GM12874 (cell line): ENCODE results near the gene ATRNL1.

Experiments used
- TF ChIP-seq, protein P1 (sequence below): IDR thresholded peaks from 2 replicates; pipeline ENCODE4 v1.5.1; 2011; ENCODE audit warnings: low read depth, mild to moderate bottlenecking, control low read depth, low read length, moderate library complexity; ENCODE audit not compliant: insufficient read depth

The ATRNL1 gene

DNA sequence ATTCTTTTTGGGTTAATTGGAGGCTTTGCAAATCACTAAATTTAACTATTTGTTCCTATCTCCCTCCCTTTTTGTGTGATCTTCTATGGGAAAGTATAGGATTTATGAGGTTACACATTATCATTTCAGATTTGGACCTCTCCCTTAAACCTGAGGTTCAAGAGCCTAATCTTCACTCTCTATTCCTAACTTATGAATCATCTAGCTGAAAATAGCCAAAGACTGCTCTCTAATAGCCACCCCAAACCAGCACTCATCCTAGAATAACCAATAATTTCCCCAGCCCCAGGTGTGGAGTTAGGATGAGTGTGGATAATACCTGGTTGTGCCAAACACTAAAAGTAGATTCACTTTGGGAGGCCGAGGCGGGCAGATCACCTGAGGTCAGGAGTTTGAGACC is 680.7 kb downstream of the ATRNL1 start:
- TF ChIP-seq, protein P1, sequence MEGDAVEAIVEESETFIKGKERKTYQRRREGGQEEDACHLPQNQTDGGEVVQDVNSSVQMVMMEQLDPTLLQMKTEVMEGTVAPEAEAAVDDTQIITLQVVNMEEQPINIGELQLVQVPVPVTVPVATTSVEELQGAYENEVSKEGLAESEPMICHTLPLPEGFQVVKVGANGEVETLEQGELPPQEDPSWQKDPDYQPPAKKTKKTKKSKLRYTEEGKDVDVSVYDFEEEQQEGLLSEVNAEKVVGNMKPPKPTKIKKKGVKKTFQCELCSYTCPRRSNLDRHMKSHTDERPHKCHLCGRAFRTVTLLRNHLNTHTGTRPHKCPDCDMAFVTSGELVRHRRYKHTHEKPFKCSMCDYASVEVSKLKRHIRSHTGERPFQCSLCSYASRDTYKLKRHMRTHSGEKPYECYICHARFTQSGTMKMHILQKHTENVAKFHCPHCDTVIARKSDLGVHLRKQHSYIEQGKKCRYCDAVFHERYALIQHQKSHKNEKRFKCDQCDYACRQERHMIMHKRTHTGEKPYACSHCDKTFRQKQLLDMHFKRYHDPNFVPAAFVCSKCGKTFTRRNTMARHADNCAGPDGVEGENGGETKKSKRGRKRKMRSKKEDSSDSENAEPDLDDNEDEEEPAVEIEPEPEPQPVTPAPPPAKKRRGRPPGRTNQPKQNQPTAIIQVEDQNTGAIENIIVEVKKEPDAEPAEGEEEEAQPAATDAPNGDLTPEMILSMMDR, result no peak

GRCh38 chr10:115774721-115775120 is 681.6 kb downstream of the ATRNL1 start:
- TF ChIP-seq, protein P1, result no peak

DNA sequence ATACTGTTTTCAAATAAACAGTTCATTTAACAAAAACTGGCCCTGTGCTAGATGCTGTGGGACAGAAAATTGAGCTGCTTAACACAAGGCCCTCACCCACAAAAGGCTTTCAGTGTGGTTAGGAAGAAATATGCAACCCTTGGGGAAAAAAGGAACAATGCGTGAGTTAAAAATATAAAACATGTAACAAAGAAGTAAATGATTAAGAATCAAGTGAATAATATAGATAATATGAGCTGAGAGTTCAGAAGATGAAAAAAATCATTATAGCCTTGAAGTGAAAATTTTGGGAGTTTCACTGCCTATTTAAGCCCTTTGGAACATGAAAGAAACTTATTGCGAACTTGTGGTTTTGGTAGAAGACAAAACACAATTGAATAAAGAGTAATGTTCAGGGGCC is 684.5 kb downstream of the ATRNL1 start:
- TF ChIP-seq, protein P1, result no peak

GRCh38 chr10:115790220-115790619 is 697.1 kb downstream of the ATRNL1 start:
- TF ChIP-seq, protein P1, result no peak

DNA sequence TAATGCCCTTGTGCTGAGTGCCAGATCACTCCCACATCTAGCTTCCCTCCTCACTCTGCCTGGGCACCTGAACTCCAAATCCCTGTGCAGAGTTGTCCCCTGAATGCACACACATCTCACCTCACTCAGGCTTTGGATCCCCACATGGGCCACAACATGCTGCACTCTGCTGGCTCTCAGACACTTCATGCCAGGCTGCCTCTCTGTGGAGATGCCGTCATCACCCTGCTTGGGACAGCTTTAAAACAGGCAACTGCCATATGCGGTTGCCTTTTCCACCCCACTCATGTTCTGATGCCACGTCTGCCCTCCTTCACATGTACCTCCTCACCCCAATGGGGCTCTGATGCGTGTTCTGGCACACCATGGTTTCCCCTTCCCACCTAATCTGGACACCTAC is 702.8 kb downstream of the ATRNL1 start:
- TF ChIP-seq, protein P1, result no peak

DNA sequence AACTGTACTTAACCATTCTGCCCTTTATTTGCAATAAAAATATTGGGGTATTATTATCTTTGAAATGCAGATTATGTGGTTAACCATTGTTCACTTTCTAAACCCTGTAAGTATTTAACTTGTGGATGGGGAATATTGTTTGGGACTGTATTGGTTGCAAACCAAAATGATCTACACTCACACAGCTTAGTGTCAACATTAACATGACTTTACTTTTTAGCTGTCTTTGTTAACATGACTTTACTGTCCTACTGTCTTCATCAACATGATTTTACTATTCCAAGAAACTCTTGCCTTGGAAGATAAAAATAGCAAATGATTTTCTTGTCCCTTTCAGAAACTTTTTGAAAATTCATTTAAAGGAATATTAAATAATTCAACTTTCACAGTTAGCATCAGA is 708.3 kb downstream of the ATRNL1 start:
- TF ChIP-seq, protein P1, result no peak

- TF ChIP-seq, protein P1, result no peak
Observed at GRCh38 chr10:115801992-115802391, 708.8 kb downstream of the ATRNL1 start.

DNA sequence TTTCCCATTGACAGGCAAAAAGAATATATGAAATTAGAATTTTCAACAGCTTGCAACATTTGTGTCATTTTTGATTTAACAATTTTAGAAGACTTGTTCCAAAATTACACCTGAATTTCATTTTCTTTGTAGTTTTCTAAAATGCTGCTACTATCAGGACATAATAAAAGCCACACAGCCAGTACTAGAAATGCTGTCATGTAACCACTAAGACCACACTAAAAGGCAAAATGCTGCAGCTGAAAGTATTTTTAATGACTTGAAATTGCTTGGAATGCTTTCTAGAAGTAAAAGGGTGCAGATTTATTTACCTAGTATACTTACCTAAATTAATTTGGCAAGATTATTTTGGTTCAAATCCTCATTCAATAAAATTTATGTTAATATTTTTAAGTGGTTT is 709.7 kb downstream of the ATRNL1 start:
- TF ChIP-seq, protein P1, result no peak
